Panc1 (cell line): ENCODE results near the gene UBR2. TPM values are rescaled to one million over a fixed set of nuclear protein-coding genes. Genes with fewer than 3 reads are reported as not detected.

Experiments
- ATAC-seq: fragments of 200-7000 bp; cut with Tn5 transposase; 2 replicates; pipeline ENCODE4 v1.9.1; 2020; ENCODE audit warnings: mild to moderate bottlenecking, moderate library complexity
- BruUV-seq: library from RNA; stranded (reverse); fragments of 400-500 nt; replicated peaks from 2 replicates; lab custom pipeline; 2021; lab: Mats Ljungman, UMichigan
- CTCF ChIA-PET: fragments of 300-600 bp; sonication (Branson Sonifier 250); formaldehyde crosslinking; loops from one replicate; lab custom pipeline; 2022; ENCODE audit warnings: antibody characterized with exemption; lab: Charles Lee
- POLR2A ChIA-PET: fragments of 300-600 bp; sonication (Branson Sonifier 250); formaldehyde crosslinking; loops from one replicate; lab custom pipeline; 2022; ENCODE audit warnings: antibody characterized with exemption; lab: Charles Lee
- DNase-seq: peaks from one replicate; pipeline ENCODE4 v3.0.0-alpha.2; 2010; ENCODE audit warnings: low read depth, low spot score
- H3K27ac ChIP-seq: 2 replicates; pipeline ENCODE4 v1.5.1; 2011; ENCODE audit warnings: mild to moderate bottlenecking, low read length, inconsistent platforms
- H3K27me3 ChIP-seq: fragments of 200-500 bp; sonication (Bioruptor generic); 2 replicates; pipeline ENCODE4 v1.6.0; 2014; ENCODE audit warnings: low read length, inconsistent platforms; ENCODE audit not compliant: control insufficient read depth, insufficient read depth
- H3K36me3 ChIP-seq: fragments of 200-500 bp; sonication (Bioruptor generic); 2 replicates; pipeline ENCODE4 v1.5.1; 2014; ENCODE audit warnings: inconsistent platforms, mild to moderate bottlenecking, low read length, moderate library complexity; ENCODE audit not compliant: control insufficient read depth, insufficient read depth
- H3K4me1 ChIP-seq: 2 replicates; pipeline ENCODE4 v1.5.1; 2011; ENCODE audit warnings: inconsistent platforms, mild to moderate bottlenecking, low read length, moderate library complexity; ENCODE audit not compliant: control insufficient read depth, insufficient read depth
- H3K4me3 ChIP-seq, 2 experiments: 2 replicates each; pipeline ENCODE4 v1.5.1; 2011 to 2012; ENCODE audit warnings: low read depth in 2 of 2, low read length in 2 of 2, mild to moderate bottlenecking in 2 of 2, inconsistent platforms in 1 of 2, moderate library complexity in 1 of 2
- H3K9me3 ChIP-seq: fragments of 200-500 bp; sonication (Bioruptor generic); 2 replicates; pipeline ENCODE4 v1.5.1; 2014; ENCODE audit warnings: low read depth, mild to moderate bottlenecking, inconsistent platforms, low read length, moderate library complexity; ENCODE audit not compliant: control insufficient read depth, insufficient read depth
- POLR2AphosphoS5 ChIP-seq: IDR thresholded peaks from 2 replicates; pipeline ENCODE4 v1.6.1; 2012; ENCODE audit warnings: mild to moderate bottlenecking, low read depth, low read length, moderate library complexity
- SIN3A ChIP-seq: IDR thresholded peaks from 2 replicates; pipeline ENCODE4 v1.6.1; 2012; ENCODE audit warnings: low read depth, mild to moderate bottlenecking, low read length, moderate library complexity, borderline replicate concordance; ENCODE audit not compliant: insufficient read depth
- TCF7L2 ChIP-seq: IDR thresholded peaks from 2 replicates; pipeline ENCODE4 v1.6.1; 2011; ENCODE audit warnings: mild to moderate bottlenecking, low read depth, low read length, inconsistent platforms
- in situ Hi-C: cut with HindIII; loops from 2 replicates; pipeline ENCODE4 v1.10.0; 2016; ENCODE audit warnings: low sequenced_read_pairs, low pct_unique_long_range_greater_than_20kb
- intact Hi-C: fragments of 100-400 bp; cut with micrococcal nuclease; formaldehyde crosslinking; loops from one replicate; pipeline ENCODE4 v1.10.0; 2022; ENCODE audit not compliant: unreplicated experiment
- total RNA-seq: library from RNA; stranded (reverse); gene quantifications from one replicate; pipeline ENCODE4 v1.2.1, GENCODE V29; 2021; ENCODE audit not compliant: unreplicated experiment
- TF ChIP-seq, protein P1 (sequence below), 2 experiments: IDR thresholded peaks; 2 replicates each; pipeline ENCODE4 v1.6.1; 2011 to 2012; ENCODE audit warnings: low read depth in 2 of 2, control low read depth in 1 of 2, low read length in 1 of 2, mild to moderate bottlenecking in 1 of 2, moderate library complexity in 1 of 2; ENCODE audit not compliant: insufficient read depth in 1 of 2
- TF ChIP-seq, protein P2 (sequence below): fragments of 450-650 bp; IDR thresholded peaks from 2 replicates; pipeline ENCODE4 v1.5.1; 2017; ENCODE audit warnings: mild to moderate bottlenecking

UBR2 gene
- total RNA-seq, 1 experiment from 2014 or later = 19.1 TPM

DNA sequence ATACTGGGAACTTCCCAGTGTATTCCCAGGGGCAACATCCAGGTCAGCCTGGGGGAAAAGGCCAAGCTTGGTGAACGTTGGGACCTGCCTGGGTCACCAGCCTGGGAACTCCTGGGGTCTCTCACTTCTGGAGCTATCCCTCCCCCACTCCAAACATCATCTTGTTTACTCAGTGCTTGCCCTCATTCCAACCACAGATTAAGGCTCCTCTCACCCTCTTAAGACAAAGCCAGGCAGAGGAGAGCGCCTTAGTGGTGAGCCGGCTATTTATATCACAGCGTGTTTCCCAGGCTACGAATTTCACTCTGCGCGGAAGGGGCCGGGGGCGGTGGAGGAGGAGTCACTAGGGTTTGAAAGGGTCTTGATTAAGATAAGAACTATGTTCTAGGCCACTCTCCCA lies 146.5 kb downstream of the UBR2 start:
- BruUV-seq = no TSS peak

DNA sequence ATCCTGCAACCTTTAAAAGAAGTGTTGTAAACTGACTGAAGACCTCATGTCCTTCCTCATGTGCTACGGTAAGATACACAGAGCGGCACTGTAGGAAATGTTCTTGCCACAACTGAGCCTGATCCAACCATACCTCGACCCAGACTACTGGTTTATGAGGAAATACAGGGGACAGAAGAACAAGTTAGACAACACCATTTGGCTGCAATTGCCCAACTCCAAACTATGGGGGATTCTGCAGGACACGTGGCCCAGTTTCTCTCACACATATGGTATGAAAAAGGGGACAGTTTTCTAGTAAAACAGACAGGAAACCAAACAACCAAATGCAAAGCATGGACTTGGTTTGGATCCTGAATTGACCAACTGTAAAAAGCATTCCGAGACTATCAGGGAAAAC lies 148.1 kb downstream of the UBR2 start:
- H3K9me3 ChIP-seq = no peaks in the 10 kb centered on the region
- no peaks in the 10 kb centered on the region; the same call in 1 of the 2 replicates for H3K4me1 ChIP-seq
- ChIA-PET CTCF (no interaction called here), POLR2A (no interaction called here)
- intact Hi-C loops = no loop called here
- TF ChIP-seq, protein P1, sequence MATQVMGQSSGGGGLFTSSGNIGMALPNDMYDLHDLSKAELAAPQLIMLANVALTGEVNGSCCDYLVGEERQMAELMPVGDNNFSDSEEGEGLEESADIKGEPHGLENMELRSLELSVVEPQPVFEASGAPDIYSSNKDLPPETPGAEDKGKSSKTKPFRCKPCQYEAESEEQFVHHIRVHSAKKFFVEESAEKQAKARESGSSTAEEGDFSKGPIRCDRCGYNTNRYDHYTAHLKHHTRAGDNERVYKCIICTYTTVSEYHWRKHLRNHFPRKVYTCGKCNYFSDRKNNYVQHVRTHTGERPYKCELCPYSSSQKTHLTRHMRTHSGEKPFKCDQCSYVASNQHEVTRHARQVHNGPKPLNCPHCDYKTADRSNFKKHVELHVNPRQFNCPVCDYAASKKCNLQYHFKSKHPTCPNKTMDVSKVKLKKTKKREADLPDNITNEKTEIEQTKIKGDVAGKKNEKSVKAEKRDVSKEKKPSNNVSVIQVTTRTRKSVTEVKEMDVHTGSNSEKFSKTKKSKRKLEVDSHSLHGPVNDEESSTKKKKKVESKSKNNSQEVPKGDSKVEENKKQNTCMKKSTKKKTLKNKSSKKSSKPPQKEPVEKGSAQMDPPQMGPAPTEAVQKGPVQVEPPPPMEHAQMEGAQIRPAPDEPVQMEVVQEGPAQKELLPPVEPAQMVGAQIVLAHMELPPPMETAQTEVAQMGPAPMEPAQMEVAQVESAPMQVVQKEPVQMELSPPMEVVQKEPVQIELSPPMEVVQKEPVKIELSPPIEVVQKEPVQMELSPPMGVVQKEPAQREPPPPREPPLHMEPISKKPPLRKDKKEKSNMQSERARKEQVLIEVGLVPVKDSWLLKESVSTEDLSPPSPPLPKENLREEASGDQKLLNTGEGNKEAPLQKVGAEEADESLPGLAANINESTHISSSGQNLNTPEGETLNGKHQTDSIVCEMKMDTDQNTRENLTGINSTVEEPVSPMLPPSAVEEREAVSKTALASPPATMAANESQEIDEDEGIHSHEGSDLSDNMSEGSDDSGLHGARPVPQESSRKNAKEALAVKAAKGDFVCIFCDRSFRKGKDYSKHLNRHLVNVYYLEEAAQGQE (IDR thresholded peaks at IDR 0.05; ENCODE audit: insufficient read depth in 1 of 2, low read depth in 2 of 2, low read length in 1 of 2) = no peak
- TF ChIP-seq, protein P2, sequence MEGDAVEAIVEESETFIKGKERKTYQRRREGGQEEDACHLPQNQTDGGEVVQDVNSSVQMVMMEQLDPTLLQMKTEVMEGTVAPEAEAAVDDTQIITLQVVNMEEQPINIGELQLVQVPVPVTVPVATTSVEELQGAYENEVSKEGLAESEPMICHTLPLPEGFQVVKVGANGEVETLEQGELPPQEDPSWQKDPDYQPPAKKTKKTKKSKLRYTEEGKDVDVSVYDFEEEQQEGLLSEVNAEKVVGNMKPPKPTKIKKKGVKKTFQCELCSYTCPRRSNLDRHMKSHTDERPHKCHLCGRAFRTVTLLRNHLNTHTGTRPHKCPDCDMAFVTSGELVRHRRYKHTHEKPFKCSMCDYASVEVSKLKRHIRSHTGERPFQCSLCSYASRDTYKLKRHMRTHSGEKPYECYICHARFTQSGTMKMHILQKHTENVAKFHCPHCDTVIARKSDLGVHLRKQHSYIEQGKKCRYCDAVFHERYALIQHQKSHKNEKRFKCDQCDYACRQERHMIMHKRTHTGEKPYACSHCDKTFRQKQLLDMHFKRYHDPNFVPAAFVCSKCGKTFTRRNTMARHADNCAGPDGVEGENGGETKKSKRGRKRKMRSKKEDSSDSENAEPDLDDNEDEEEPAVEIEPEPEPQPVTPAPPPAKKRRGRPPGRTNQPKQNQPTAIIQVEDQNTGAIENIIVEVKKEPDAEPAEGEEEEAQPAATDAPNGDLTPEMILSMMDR = no peak
- TF ChIP-seq TCF7L2 (no peak), POLR2AphosphoS5 (no peak), SIN3A (no peak)
- in situ Hi-C loops = no loop called here
- H3K27me3 ChIP-seq = no peaks in the 10 kb centered on the region
- DNase-seq = no peak
- no peak overlapping the region for H3K4me3 ChIP-seq
- no peak overlapping the region for H3K27ac ChIP-seq
- BruUV-seq = no TSS peak
- no peak for ATAC-seq
- H3K36me3 ChIP-seq = no peaks in the 10 kb centered on the region

More for the DNA sequence above, 146.5 kb downstream of the UBR2 start:
- DNase-seq (no peak), ATAC-seq (no peak)
- ChIA-PET CTCF (no interaction called here), POLR2A (no interaction called here)
- Histone ChIP-seq H3K4me3 (no peak overlapping the region), H3K9me3 (no peaks in the 10 kb centered on the region), H3K4me1 (no peaks in the 10 kb centered on the region; the same call in 1 of the 2 replicates), H3K27me3 (no peaks in the 10 kb centered on the region), H3K36me3 (no peaks in the 10 kb centered on the region), H3K27ac (no peak overlapping the region)
- in situ Hi-C loops = no loop called here
- intact Hi-C loops = no loop called here
- TF ChIP-seq, protein P1 (IDR thresholded peaks at IDR 0.05; ENCODE audit: insufficient read depth in 1 of 2, low read depth in 2 of 2, low read length in 1 of 2) = no peak
- no peak for TF ChIP-seq POLR2AphosphoS5
- no peak for TF ChIP-seq TCF7L2
- no peak for TF ChIP-seq SIN3A
